Adrenal gland (tissue), 12 donors: ENCODE measurements around the gene MAML3. TPM values are rescaled to one million over a fixed set of nuclear protein-coding genes. Genes with fewer than 3 reads are reported as not detected.

Source experiments
- DNase-seq, 7 donors: peaks; one replicate each; pipeline ENCODE4 v3.0.0-alpha.2; 2019 to 2020
- H3K27ac ChIP-seq, 5 donors: fragments of 200-600 bp; sonication (generic) in 4 of 5; 1 replicate in 3 of 5; 2 replicates in 2 of 5; pipeline versions ENCODE4 v1.5.1 to v1.8.0; 2016 to 2020; ENCODE audit warnings: mild to moderate bottlenecking in 1 of 5
- H3K27me3 ChIP-seq: fragments of 200-600 bp; 2 replicates; pipeline ENCODE4 v1.8.0; 2021
- H3K36me3 ChIP-seq, 2 donors: fragments of 200-600 bp; replicated peaks in 1 of 2; 1 replicate in 1 of 2; 2 replicates in 1 of 2; pipeline versions ENCODE4 v1.5.1 to v1.8.0; 2018 to 2022
- H3K4me1 ChIP-seq, 2 donors: fragments of 200-600 bp; replicated peaks in 1 of 2; 1 replicate in 1 of 2; 2 replicates in 1 of 2; pipeline versions ENCODE4 v1.5.1 to v1.8.0; 2018 to 2021
- H3K4me3 ChIP-seq, 4 donors: fragments of 200-600 bp; sonication (generic) in 3 of 4; one replicate each; pipeline ENCODE4 v1.5.1; 2016 to 2018
- H3K9me3 ChIP-seq, 3 donors: fragments of 200-600 bp; sonication (generic) in 1 of 3; replicated peaks in 1 of 3; 1 replicate in 2 of 3; 2 replicates in 1 of 3; pipeline versions ENCODE4 v1.5.1 to v1.8.0; 2016 to 2021
- CTCF ChIP-seq, 6 experiments: fragments of 450-650 bp in 4 of 6; fragments of 200-600 bp in 2 of 6; sonication (generic) in 1 of 6; IDR thresholded peaks; 1 replicate in 5 of 6; 2 replicates in 1 of 6; pipeline versions ENCODE4 v1.5.1 to v1.8.0; 2016 to 2021; ENCODE audit warnings: antibody characterized with exemption in 6 of 6, mild to moderate bottlenecking in 2 of 6, moderate library complexity in 1 of 6
- POLR2A ChIP-seq, 2 donors: fragments of 450-650 bp; IDR thresholded peaks; one replicate each; pipeline ENCODE4 v1.6.1; 2017; ENCODE audit warnings: antibody characterized with exemption in 2 of 2, mild to moderate bottlenecking in 2 of 2, moderate library complexity in 1 of 2
- WGBS, 4 donors: extraction: QIAGEN DNeasy Blood & Tissue Kit in 2 of 4; methylation state at CpG; one replicate each; pipeline versions ENCODE4 v1.1.5 to v1.1.7; 2013 to 2017; 5-methylcytosine and 5-hydroxymethylcytosine counted together
- intact Hi-C, 2 donors: fragments of 100-400 bp; cut with DNase I; formaldehyde crosslinking; loops; one replicate each; pipeline versions ENCODE4 v1.14.1 to v1.15.0; 2022 to 2023
- polyA plus RNA-seq, 3 donors: library from polyadenylated mRNA; stranded (reverse); fragments of 200-250 nt in 2 of 3; fragments of 350-450 nt in 1 of 3; fragmentation: Illumina TruSeq in 1 of 3; extraction: RNeasy Lipid Tissue Mini Kit (QIAGEN cat#74804) in 1 of 3; gene quantifications; one replicate each; pipeline ENCODE4 v1.2.3, GENCODE V29; 2013 to 2014
- total RNA-seq, 9 donors: library from RNA; depleted of rRNA in 4 of 9; stranded (reverse); fragments of >200 nt in 4 of 9; fragments of 120-200 nt in 1 of 9; fragmentation: NEBNext Ultra II Directional in 1 of 9; extraction: Animal tissue kit (Norgen Biotek cat#: 25700) in 1 of 9; gene quantifications; one replicate each; pipeline versions ENCODE4 v1.1.0 to v1.2.4, GENCODE V29; 2013 to 2023
- donor health status: healthy with polysubstance abuse.
- donor health status: Bipolar disorder and iron deficiency.
- donor health status: DM: yes; HTN: yes; CAD: no.
- donor health status: DM: no; HTN: no; CAD: no.
- donor health status: DM: no; HTN: no; CAD: no.
- donor health status: DM: yes; HTN: yes; CAD: no.

The MAML3 gene
- total and polyA plus RNA-seq, 12 donors: 2.0 to 15.9 (median 8.4) TPM

DNA sequence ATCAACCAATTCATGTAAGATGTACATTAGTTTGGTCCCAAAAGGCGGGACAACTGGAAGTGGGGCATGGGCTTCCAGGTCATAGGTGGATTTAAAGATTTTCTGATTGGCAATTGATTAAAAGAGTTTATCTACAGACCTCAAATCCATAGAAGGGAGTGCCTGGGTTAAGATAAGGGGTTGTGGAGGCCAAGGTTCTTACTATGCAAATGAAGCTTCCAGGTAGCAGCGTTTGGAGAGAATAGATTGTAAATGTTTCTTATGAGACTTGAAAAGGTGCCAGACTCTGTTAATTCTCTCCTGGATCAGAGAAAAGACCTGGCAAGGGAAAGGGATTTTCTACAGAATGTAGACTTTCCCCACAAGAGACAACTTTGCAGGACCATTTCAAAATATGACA, 485.9 kb downstream of the MAML3 start:
- WGBS, 4 donors: 59 to 74% (median 67%) methylated on average over 2 of the region's 2 CpGs
- peak overlapping the region in 1 of 4 donors; percentile 61 for H3K4me3 ChIP-seq

More for the DNA sequence above, 485.9 kb downstream of the MAML3 start:
- H3K4me1 ChIP-seq: peaks cover 28 to 51% of the 10 kb centered on the region in 2 donors
- no peak overlapping the region for H3K27ac ChIP-seq
- intact Hi-C loops: no loop called here
- no peak for TF ChIP-seq POLR2A (IDR thresholded peaks at IDR 0.05)
- TF ChIP-seq CTCF (IDR thresholded peaks at IDR 0.05): no peak
- no peaks in the 10 kb centered on the region for H3K9me3 ChIP-seq
- H3K27me3 ChIP-seq: no peaks in the 10 kb centered on the region
- no peak for DNase-seq
- peaks cover 0 to 3% of the 10 kb centered on the region in 2 donors for H3K36me3 ChIP-seq

Other genes starting within 250 kb of the MAML3 start
- gene SCOC, start 219.5 kb upstream of the MAML3 start, total RNA-seq: 10 to 100 TPM; 28.5 to 82.9 (median 45.5) TPM
- gene SCOC, start 219.5 kb upstream of the MAML3 start, polyA plus RNA-seq: 100 to 1,000 TPM in 1 of 3 donors, 10 to 100 TPM in 2; 38.8 to 101 (median 46.7) TPM